ENCODE results near the gene PNPLA2. TPM values are rescaled to one million over a fixed set of nuclear protein-coding genes. Genes with fewer than 3 reads are reported as not detected.

PNPLA2 gene
- total RNA-seq, 4 donors from 2014 or later = 58.9 to 93.3 (median 91.7) TPM

GRCh38 chr11:825366-826226 lies 6.9 kb downstream of the PNPLA2 start:
- in situ Hi-C loops (cut with MboI; ENCODE audit: low sequenced_read_pairs in 4 of 4) = no loop called here
- H3K9me3 ChIP-seq = no peaks in the 10 kb centered on the region
- H3K27me3 ChIP-seq = peaks cover 18 to 37% (median 35%) of the 10 kb centered on the region in 3 donors
- no peak for ATAC-seq
- DNase-seq = no peak
- H3K36me3 ChIP-seq = peaks cover 0 to 27% of the 10 kb centered on the region in 2 donors
- TF ChIP-seq POLR2A (IDR thresholded peaks at IDR 0.05) (no peak), CTCF (IDR thresholded peaks at IDR 0.05 in 4 of 5, conservative IDR thresholded peaks at IDR 0.05 in 1 of 5) (no peak)
- no peak overlapping the region for H3K4me3 ChIP-seq
- intact Hi-C loops (cut with DNase I; ENCODE audit: low total_unique reads) = no loop called here
- H3K27ac ChIP-seq = no peak overlapping the region
- H3K4me1 ChIP-seq = peaks cover 24 to 52% of the 10 kb centered on the region in 2 donors

- Histone ChIP-seq H3K27me3 (peaks cover 18 to 40% (median 36%) of the 10 kb centered on the region in 3 donors), H3K4me1 (peaks cover 18 to 47% of the 10 kb centered on the region in 2 donors), H3K4me3 (no peak overlapping the region), H3K36me3 (peaks cover 0 to 27% of the 10 kb centered on the region in 2 donors), H3K27ac (peak overlapping the region in 2 of 4 donors; percentile 68 to 69), H3K9me3 (no peaks in the 10 kb centered on the region)
- intact Hi-C loops (cut with DNase I; ENCODE audit: low total_unique reads) (no loop called here), in situ Hi-C loops (cut with MboI; ENCODE audit: low sequenced_read_pairs in 4 of 4) (no loop called here)
- DNase-seq = no peak
- ATAC-seq = no peak
- TF ChIP-seq POLR2A (IDR thresholded peaks at IDR 0.05) = no peak
- TF ChIP-seq CTCF (IDR thresholded peaks at IDR 0.05 in 4 of 5, conservative IDR thresholded peaks at IDR 0.05 in 1 of 5) = no peak
Observed at GRCh38 chr11:826227-826621, 7.5 kb downstream of the PNPLA2 start.

GRCh38 chr11:826836-827145 lies 8.1 kb downstream of the PNPLA2 start:
- no peaks in the 10 kb centered on the region for H3K9me3 ChIP-seq
- intact Hi-C loops (cut with DNase I; ENCODE audit: low total_unique reads) (no loop called here), in situ Hi-C loops (cut with MboI; ENCODE audit: low sequenced_read_pairs in 4 of 4) (no loop called here)
- peaks cover 18 to 40% (median 38%) of the 10 kb centered on the region in 3 donors for H3K27me3 ChIP-seq
- peaks cover 0 to 27% of the 10 kb centered on the region in 2 donors for H3K36me3 ChIP-seq
- peak overlapping the region; percentile 28 to 51 (median 46) for H3K4me3 ChIP-seq
- TF ChIP-seq POLR2A (IDR thresholded peaks at IDR 0.05) (no peak), CTCF (IDR thresholded peaks at IDR 0.05 in 4 of 5, conservative IDR thresholded peaks at IDR 0.05 in 1 of 5) (no peak)
- DNase-seq (no peak), ATAC-seq (no peak)
- peak overlapping the region; percentile 15 to 75 (median 68) for H3K27ac ChIP-seq
- H3K4me1 ChIP-seq = peaks cover 12 to 42% of the 10 kb centered on the region in 2 donors

GRCh38 chr11:827146-827896 lies 8.6 kb downstream of the PNPLA2 start:
- Histone ChIP-seq H3K9me3 (no peaks in the 10 kb centered on the region), H3K4me3 (peak overlapping the region; percentile 28 to 51 (median 46)), H3K4me1 (peaks cover 8 to 38% of the 10 kb centered on the region in 2 donors), H3K27ac (peak overlapping the region; percentile 52 to 75 (median 68)), H3K27me3 (peaks cover 18 to 40% (median 38%) of the 10 kb centered on the region in 3 donors), H3K36me3 (peaks cover 0 to 27% of the 10 kb centered on the region in 2 donors)
- DNase-seq (no peak), ATAC-seq (no peak)
- intact Hi-C loops (cut with DNase I; ENCODE audit: low total_unique reads) (no loop called here), in situ Hi-C loops (cut with MboI; ENCODE audit: low sequenced_read_pairs in 4 of 4) (no loop called here)
- TF ChIP-seq POLR2A (IDR thresholded peaks at IDR 0.05) (no peak), CTCF (IDR thresholded peaks at IDR 0.05 in 4 of 5, conservative IDR thresholded peaks at IDR 0.05 in 1 of 5) (no peak)

Measured in gastrocnemius medialis (tissue), 4 donors.